Measurements from ENCODE around the gene CDH13.

CDH13 gene

DNA sequence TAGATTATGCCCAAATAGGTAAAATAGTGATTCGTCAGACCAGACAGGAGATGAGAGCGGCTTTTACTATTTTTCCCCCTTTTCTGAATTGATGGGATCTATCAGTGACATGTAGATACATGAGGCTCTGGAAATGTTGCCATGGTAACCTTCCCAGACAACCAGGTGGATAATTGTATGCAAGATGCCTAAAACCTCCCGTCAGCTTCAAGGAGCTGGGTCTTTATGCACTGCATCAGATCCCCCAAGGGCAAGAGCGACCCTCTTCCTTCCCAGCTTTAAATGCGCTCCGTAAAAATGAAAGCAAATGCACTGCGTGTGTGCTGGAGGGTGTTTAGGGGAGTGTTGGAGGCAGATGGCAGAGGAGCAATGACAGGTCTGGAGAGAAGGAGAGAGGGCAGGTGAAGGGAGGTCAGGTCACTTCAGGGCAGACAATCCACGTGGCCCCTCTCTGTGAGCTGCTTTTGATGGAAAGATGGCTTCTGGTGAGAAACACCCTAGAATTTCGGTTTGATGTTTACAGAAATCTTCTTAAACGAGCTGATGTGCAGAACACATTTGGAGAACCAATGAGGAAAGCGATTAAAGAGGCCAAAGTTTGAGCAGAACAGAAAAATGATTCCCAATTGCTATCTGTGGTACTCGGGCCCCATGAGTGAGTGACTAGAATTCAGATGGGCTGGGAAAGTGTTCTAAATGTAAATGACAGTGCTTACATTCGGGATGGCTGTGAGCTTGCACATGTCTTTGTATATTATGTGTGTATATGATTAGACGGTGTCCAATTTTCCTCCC lies 719.3 kb downstream of the CDH13 start:
- Histone ChIP-seq H4K20me1 (ENCODE audit: insufficient read depth, low read length) (no peaks in the 10 kb centered on the region), H3K4me3 (ENCODE audit: low read depth in 1 of 2, low read length in 2 of 2) (no peak overlapping the region), H3K36me3 (ENCODE audit: insufficient read depth, low read length) (no peaks in the 10 kb centered on the region), H3K79me2 (ENCODE audit: insufficient read depth, low read length) (no peaks in the 10 kb centered on the region), H3K27ac (ENCODE audit: low read length) (no peak overlapping the region), H3K9ac (ENCODE audit: low read depth, low read length) (no peak overlapping the region), H2AFZ (ENCODE audit: low read depth, low read length) (no peak overlapping the region), H3K27me3 (ENCODE audit: insufficient read depth, low read length, poor library complexity) (no peaks in the 10 kb centered on the region), H3K9me3 (ENCODE audit: insufficient read depth, low read length, severe bottlenecking) (no peaks in the 10 kb centered on the region), H3K4me2 (ENCODE audit: insufficient read depth, low read length) (no peak overlapping the region), H3K4me1 (ENCODE audit: insufficient read depth, low read length) (no peaks in the 10 kb centered on the region)
- DNase-seq (no peak), ATAC-seq (ENCODE audit: insufficient read depth, low read depth) (no peak)
- no peak for TF ChIP-seq EZH2 (IDR thresholded peaks at IDR 0.05; ENCODE audit: borderline replicate concordance, low read depth, low read length, severe bottlenecking)
- TF ChIP-seq, protein P1, sequence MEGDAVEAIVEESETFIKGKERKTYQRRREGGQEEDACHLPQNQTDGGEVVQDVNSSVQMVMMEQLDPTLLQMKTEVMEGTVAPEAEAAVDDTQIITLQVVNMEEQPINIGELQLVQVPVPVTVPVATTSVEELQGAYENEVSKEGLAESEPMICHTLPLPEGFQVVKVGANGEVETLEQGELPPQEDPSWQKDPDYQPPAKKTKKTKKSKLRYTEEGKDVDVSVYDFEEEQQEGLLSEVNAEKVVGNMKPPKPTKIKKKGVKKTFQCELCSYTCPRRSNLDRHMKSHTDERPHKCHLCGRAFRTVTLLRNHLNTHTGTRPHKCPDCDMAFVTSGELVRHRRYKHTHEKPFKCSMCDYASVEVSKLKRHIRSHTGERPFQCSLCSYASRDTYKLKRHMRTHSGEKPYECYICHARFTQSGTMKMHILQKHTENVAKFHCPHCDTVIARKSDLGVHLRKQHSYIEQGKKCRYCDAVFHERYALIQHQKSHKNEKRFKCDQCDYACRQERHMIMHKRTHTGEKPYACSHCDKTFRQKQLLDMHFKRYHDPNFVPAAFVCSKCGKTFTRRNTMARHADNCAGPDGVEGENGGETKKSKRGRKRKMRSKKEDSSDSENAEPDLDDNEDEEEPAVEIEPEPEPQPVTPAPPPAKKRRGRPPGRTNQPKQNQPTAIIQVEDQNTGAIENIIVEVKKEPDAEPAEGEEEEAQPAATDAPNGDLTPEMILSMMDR (IDR thresholded peaks at IDR 0.05; ENCODE audit: borderline replicate concordance, extremely low read depth, low read length, poor library complexity, severe bottlenecking), result no peak

DNA sequence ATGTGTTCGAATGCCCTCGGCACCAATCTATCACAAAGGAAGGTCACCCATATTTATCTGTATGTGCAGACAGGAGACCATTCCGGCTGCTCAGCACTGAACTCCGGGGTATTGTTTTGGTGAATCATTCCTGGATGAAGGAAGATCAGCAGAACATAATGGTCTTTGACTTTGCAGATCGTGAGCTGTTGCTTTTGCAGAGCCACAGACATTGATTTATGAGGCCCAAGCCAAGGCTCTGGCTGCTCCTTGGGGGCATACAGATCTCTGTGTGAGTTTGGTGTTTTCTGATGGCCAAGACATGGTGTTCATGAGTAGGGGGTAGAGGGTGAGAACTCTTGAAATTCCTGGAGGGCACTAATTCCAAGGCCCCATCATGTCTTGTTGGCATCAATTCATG lies 722.2 kb downstream of the CDH13 start:
- Histone ChIP-seq H2AFZ (ENCODE audit: low read depth, low read length) (no peak overlapping the region), H3K4me3 (ENCODE audit: low read depth in 1 of 2, low read length in 2 of 2) (no peak overlapping the region), H3K9ac (ENCODE audit: low read depth, low read length) (no peak overlapping the region), H3K9me3 (ENCODE audit: insufficient read depth, low read length, severe bottlenecking) (no peaks in the 10 kb centered on the region), H3K79me2 (ENCODE audit: insufficient read depth, low read length) (no peaks in the 10 kb centered on the region), H3K27ac (ENCODE audit: low read length) (no peak overlapping the region), H3K27me3 (ENCODE audit: insufficient read depth, low read length, poor library complexity) (no peaks in the 10 kb centered on the region), H3K4me2 (ENCODE audit: insufficient read depth, low read length) (no peak overlapping the region), H3K36me3 (ENCODE audit: insufficient read depth, low read length) (no peaks in the 10 kb centered on the region), H4K20me1 (ENCODE audit: insufficient read depth, low read length) (no peaks in the 10 kb centered on the region), H3K4me1 (ENCODE audit: insufficient read depth, low read length) (no peaks in the 10 kb centered on the region)
- ATAC-seq (ENCODE audit: insufficient read depth, low read depth) (no peak), DNase-seq (no peak)
- TF ChIP-seq EZH2 (IDR thresholded peaks at IDR 0.05; ENCODE audit: borderline replicate concordance, low read depth, low read length, severe bottlenecking), result no peak

- Histone ChIP-seq H3K36me3 (ENCODE audit: insufficient read depth, low read length) (no peaks in the 10 kb centered on the region), H2AFZ (ENCODE audit: low read depth, low read length) (no peak overlapping the region), H3K27me3 (ENCODE audit: insufficient read depth, low read length, poor library complexity) (no peaks in the 10 kb centered on the region), H3K9ac (ENCODE audit: low read depth, low read length) (no peak overlapping the region), H4K20me1 (ENCODE audit: insufficient read depth, low read length) (no peaks in the 10 kb centered on the region), H3K79me2 (ENCODE audit: insufficient read depth, low read length) (no peaks in the 10 kb centered on the region), H3K4me2 (ENCODE audit: insufficient read depth, low read length) (no peak overlapping the region), H3K4me3 (ENCODE audit: low read depth in 1 of 2, low read length in 2 of 2) (no peak overlapping the region), H3K9me3 (ENCODE audit: insufficient read depth, low read length, severe bottlenecking) (no peaks in the 10 kb centered on the region), H3K27ac (ENCODE audit: low read length) (no peak overlapping the region), H3K4me1 (ENCODE audit: insufficient read depth, low read length) (no peaks in the 10 kb centered on the region)
- ATAC-seq (ENCODE audit: insufficient read depth, low read depth) (no peak), DNase-seq (no peak)
- TF ChIP-seq, protein P1 (IDR thresholded peaks at IDR 0.05; ENCODE audit: borderline replicate concordance, extremely low read depth, low read length, poor library complexity, severe bottlenecking), result no peak
- no peak for TF ChIP-seq EZH2 (IDR thresholded peaks at IDR 0.05; ENCODE audit: borderline replicate concordance, low read depth, low read length, severe bottlenecking)
Measured at GRCh38 chr16:83350481-83350880, 723.7 kb downstream of the CDH13 start.

GRCh38 chr16:83351846-83352245 lies 725.1 kb downstream of the CDH13 start:
- Histone ChIP-seq H3K27ac (ENCODE audit: low read length) (no peak overlapping the region), H3K9ac (ENCODE audit: low read depth, low read length) (no peak overlapping the region), H2AFZ (ENCODE audit: low read depth, low read length) (no peak overlapping the region), H3K79me2 (ENCODE audit: insufficient read depth, low read length) (no peaks in the 10 kb centered on the region), H3K27me3 (ENCODE audit: insufficient read depth, low read length, poor library complexity) (no peaks in the 10 kb centered on the region), H3K4me3 (ENCODE audit: low read depth in 1 of 2, low read length in 2 of 2) (no peak overlapping the region), H3K4me2 (ENCODE audit: insufficient read depth, low read length) (no peak overlapping the region), H3K4me1 (ENCODE audit: insufficient read depth, low read length) (no peaks in the 10 kb centered on the region), H3K9me3 (ENCODE audit: insufficient read depth, low read length, severe bottlenecking) (no peaks in the 10 kb centered on the region), H4K20me1 (ENCODE audit: insufficient read depth, low read length) (no peaks in the 10 kb centered on the region), H3K36me3 (ENCODE audit: insufficient read depth, low read length) (no peaks in the 10 kb centered on the region)
- no peak for DNase-seq
- TF ChIP-seq, protein P1 (IDR thresholded peaks at IDR 0.05; ENCODE audit: borderline replicate concordance, extremely low read depth, low read length, poor library complexity, severe bottlenecking), result no peak
- ATAC-seq (ENCODE audit: insufficient read depth, low read depth), result no peak
